ENCODE measurements around the gene VWA8.

- TF ChIP-seq SIN3A (IDR thresholded peaks at IDR 0.05; ENCODE audit: borderline replicate concordance, insufficient read depth, low read length) (no peak), POLR2AphosphoS5 (IDR thresholded peaks at IDR 0.05; ENCODE audit: low read depth, low read length) (no peak)
Measured at GRCh38 chr13:41587490-41587889, 373.4 kb downstream of the VWA8 start.
